GM23248 (cell line): ENCODE measurements around the gene SMARCE1. TPM values are rescaled to one million over a fixed set of nuclear protein-coding genes. Genes with fewer than 3 reads are reported as not detected.

Experiments used
- DNase-seq: peaks from one replicate; pipeline ENCODE4 v3.0.0-alpha.2; 2015
- H2AFZ ChIP-seq: fragments of 200-600 bp; sonication (generic); 2 replicates; pipeline ENCODE4 v1.6.1; 2016; ENCODE audit warnings: antibody characterized with exemption
- H3F3A ChIP-seq: fragments of 200-600 bp; sonication (generic); 2 replicates; pipeline ENCODE4 v1.6.1; 2016; ENCODE audit warnings: mild to moderate bottlenecking, antibody characterized with exemption, mixed run types; ENCODE audit not compliant: insufficient read depth
- H3K27ac ChIP-seq: fragments of 200-600 bp; sonication (generic); 2 replicates; pipeline ENCODE4 v1.5.1; 2016; ENCODE audit warnings: mild to moderate bottlenecking
- H3K27me3 ChIP-seq: fragments of 200-600 bp; sonication (generic); replicated peaks from 2 replicates; pipeline ENCODE4 v1.6.1; 2016; ENCODE audit warnings: mild to moderate bottlenecking; ENCODE audit not compliant: insufficient read depth
- H3K36me3 ChIP-seq: fragments of 200-600 bp; sonication (generic); 2 replicates; pipeline ENCODE4 v1.6.1; 2016; ENCODE audit warnings: low read depth, mild to moderate bottlenecking
- H3K4me1 ChIP-seq: fragments of 200-600 bp; sonication (generic); 2 replicates; pipeline ENCODE4 v1.6.1; 2016; ENCODE audit warnings: mild to moderate bottlenecking; ENCODE audit not compliant: insufficient read depth
- H3K4me2 ChIP-seq: fragments of 200-600 bp; sonication (generic); one replicate; pipeline ENCODE4 v1.6.1; 2016; ENCODE audit warnings: mild to moderate bottlenecking; ENCODE audit not compliant: unreplicated experiment
- H3K4me3 ChIP-seq: fragments of 200-600 bp; sonication (generic); 2 replicates; pipeline ENCODE4 v1.5.1; 2016; ENCODE audit warnings: mild to moderate bottlenecking
- H3K79me2 ChIP-seq: fragments of 200-600 bp; sonication (generic); 2 replicates; pipeline ENCODE4 v1.6.1; 2016; ENCODE audit warnings: mild to moderate bottlenecking; ENCODE audit not compliant: insufficient read depth
- H3K9ac ChIP-seq: fragments of 200-600 bp; sonication (generic); 2 replicates; pipeline ENCODE4 v1.6.1; 2016; ENCODE audit warnings: mild to moderate bottlenecking
- H3K9me2 ChIP-seq: fragments of 200-600 bp; sonication (generic); 2 replicates; pipeline ENCODE4 v1.6.1; 2016; ENCODE audit warnings: mixed run types, mild to moderate bottlenecking, moderate library complexity; ENCODE audit not compliant: insufficient read depth
- H3K9me3 ChIP-seq: fragments of 200-600 bp; sonication (generic); one replicate; pipeline ENCODE4 v1.6.1; 2017; ENCODE audit warnings: low read depth
- H4K20me1 ChIP-seq: fragments of 200-600 bp; sonication (generic); 2 replicates; pipeline ENCODE4 v1.6.0; 2016; ENCODE audit not compliant: insufficient read depth
- EZH2 ChIP-seq: fragments of 200-600 bp; sonication (generic); IDR thresholded peaks from 2 replicates; pipeline ENCODE4 v1.6.1; 2018; ENCODE audit warnings: antibody characterized with exemption, mild to moderate bottlenecking; ENCODE audit not compliant: insufficient read depth, poor library complexity, severe bottlenecking
- EZH2phosphoT487 ChIP-seq: fragments of 200-600 bp; sonication (generic); IDR thresholded peaks from 2 replicates; pipeline ENCODE4 v1.6.1; 2018; ENCODE audit warnings: antibody characterized with exemption, moderate library complexity, mild to moderate bottlenecking, low read depth; ENCODE audit not compliant: insufficient read depth
- WGBS, 2 experiments: methylation state at CpG; one replicate each; pipeline ENCODE4 v1.1.6; 2015 to 2017; ENCODE audit warnings: low lambda C conversion rate in 2 of 2, low coverage in 1 of 2; ENCODE audit errors: missing lambda C conversion rate in 2 of 2; 5-methylcytosine and 5-hydroxymethylcytosine counted together
- in situ Hi-C: fragments of 300-500 bp; cut with MboI; formaldehyde crosslinking; loops from 2 replicates; pipeline ENCODE4 v1.15.0; 2020
- polyA plus RNA-seq: library from polyadenylated mRNA; unstranded; fragments of >200 nt; fragmentation: Nextera tagmentation; extraction: Ambion mirVana; gene quantifications from 2 replicates; pipeline ENCODE4 v1.2.1, GENCODE V29; 2016
- total RNA-seq: library from RNA; depleted of rRNA; stranded (reverse); fragments of >200 nt; shearing (Covaris generic); gene quantifications from 2 replicates; pipeline ENCODE4 v1.2.3, GENCODE V29; 2014

The SMARCE1 gene
- total and polyA plus RNA-seq, 2 experiments from 2014 or later: 67.4 to 144 TPM

DNA sequence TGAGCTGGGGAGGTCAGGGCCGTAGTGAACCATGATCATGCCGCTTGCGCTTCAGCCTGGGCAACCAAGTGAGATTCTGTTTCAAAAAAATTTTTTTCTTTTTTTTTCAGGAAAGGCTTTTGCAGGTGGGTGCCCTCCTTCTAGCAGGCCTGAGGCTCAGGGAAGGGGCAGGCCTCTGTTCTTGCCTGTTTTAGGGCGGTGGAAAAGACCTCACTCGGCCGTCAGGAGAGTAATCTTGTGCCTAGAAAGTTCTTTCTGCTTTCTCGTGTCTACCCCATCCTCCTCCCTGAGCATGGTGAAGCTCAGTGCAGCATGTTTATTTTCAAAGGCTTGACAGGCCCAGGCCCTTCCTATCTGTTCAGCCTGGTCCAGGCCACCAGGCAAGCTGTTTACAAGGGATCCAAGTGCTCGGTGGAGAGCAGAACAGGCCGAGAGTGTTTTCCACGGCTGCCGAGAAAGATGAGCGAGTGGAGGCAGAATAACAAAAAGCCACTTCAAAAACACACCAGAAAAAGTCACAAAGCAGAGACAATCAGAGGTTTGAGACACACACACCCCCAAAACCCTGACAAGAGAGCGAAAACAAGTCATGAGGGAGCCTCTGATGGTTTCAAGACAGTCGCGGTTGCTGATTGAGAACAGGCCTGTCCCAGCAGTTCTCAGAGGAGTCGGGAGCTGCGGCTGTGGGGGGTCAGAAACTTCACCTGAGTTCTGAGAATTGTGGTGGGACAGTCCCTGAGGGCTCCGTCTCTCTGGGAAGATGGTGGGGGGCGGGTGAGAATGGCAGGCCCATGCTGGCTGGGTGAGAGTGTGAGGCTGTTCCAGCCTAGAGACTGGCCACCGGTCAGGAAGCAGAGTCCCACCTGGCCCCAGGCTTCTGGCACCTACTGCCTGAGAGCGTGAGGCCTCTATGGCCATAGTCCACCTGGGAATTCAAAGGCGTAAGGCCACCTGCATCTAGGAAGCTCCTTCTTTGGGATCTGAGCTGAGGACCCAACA, 44.9 kb downstream of the SMARCE1 start:
- Histone ChIP-seq H4K20me1 (no peaks in the 10 kb centered on the region), H3K27ac (no peak overlapping the region), H3K36me3 (no peaks in the 10 kb centered on the region), H3K4me3 (no peak overlapping the region), H2AFZ (no peak overlapping the region), H3K27me3 (peaks cover 22% of the 10 kb centered on the region), H3K79me2 (no peaks in the 10 kb centered on the region), H3K9ac (no peak overlapping the region), H3K4me2 (no peak overlapping the region), H3K9me2 (no peaks in the 10 kb centered on the region), H3K9me3 (no peaks in the 10 kb centered on the region), H3K4me1 (no peaks in the 10 kb centered on the region), H3F3A (no peaks in the 10 kb centered on the region)
- TF ChIP-seq EZH2phosphoT487: no peak
- TF ChIP-seq EZH2: no peak
- DNase-seq: no peak
- 67 to 69% methylated on average over 21 to 22 of the region's 22 CpGs for WGBS, 2 experiments
- in situ Hi-C loops: loop anchor here (25.0 kb wide), 1 partner anchor 1060 kb away; no protein-coding TSS in a partner anchor

DNA sequence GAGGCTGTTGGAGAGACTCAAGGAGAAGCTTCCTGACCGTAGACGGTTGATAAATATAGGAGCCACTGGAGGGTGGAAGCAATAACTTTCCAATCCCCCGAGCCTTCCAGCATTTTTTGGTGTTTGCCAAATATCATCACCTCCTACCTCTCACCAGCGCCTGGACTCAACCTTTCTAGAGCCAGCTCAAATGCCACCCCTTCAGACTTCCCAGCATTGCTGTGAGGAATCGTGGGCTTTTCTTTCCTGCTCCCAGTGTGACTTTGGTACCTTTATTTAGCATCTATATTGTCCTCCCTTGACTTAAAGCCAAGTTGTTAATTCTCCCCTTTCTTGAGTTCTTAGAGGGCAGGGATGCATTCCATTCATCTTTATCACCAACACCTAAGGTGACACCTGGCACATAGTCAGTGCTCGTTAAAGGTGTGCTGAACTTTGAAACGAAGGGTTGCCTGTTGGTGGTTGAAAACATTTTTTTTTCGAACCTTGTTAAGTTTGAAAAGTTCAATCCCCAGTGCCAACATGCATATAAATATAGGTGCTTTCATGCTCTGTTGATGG, 47.1 kb downstream of the SMARCE1 start:
- no peaks in the 10 kb centered on the region for H3F3A ChIP-seq
- H3K9me3 ChIP-seq: no peaks in the 10 kb centered on the region
- H3K4me1 ChIP-seq: no peaks in the 10 kb centered on the region
- no peaks in the 10 kb centered on the region for H4K20me1 ChIP-seq
- H3K9ac ChIP-seq: no peak overlapping the region
- H3K4me3 ChIP-seq: no peak overlapping the region
- TF ChIP-seq EZH2phosphoT487: no peak
- no peak for TF ChIP-seq EZH2
- peaks cover 9% of the 10 kb centered on the region; the same call in 1 of the 2 replicates for H3K27me3 ChIP-seq
- H3K27ac ChIP-seq: no peak overlapping the region
- no peaks in the 10 kb centered on the region for H3K79me2 ChIP-seq
- no peak overlapping the region for H3K4me2 ChIP-seq
- H3K9me2 ChIP-seq: no peaks in the 10 kb centered on the region
- in situ Hi-C loops: loop anchor here (25.0 kb wide), 1 partner anchor 1062 kb away; no protein-coding TSS in a partner anchor
- no peak for DNase-seq
- H3K36me3 ChIP-seq: no peaks in the 10 kb centered on the region
- WGBS, 2 experiments: 58 to 66% methylated on average over 7 to 8 of the region's 8 CpGs
- no peak overlapping the region for H2AFZ ChIP-seq

DNA sequence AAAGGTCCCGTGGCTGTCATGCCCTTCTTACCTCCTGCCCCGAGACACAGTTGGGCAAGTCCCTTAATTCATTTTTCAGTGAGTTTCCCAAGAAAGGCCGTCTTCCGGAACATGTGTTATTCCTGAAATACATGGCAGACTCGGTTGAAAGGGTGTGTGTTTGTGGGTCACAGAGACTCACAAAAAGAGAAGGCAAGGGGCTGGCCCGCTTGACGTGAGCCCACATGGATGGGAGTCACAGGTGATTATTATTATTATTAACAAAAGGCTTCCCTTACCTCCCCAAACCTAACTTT, 48.2 kb downstream of the SMARCE1 start:
- in situ Hi-C loops: no loop called here

GRCh38 chr17:40598619-40599467, 48.8 kb downstream of the SMARCE1 start:
- in situ Hi-C loops: no loop called here
- Histone ChIP-seq H3K27ac (no peak overlapping the region), H3K9me2 (no peaks in the 10 kb centered on the region), H3F3A (no peaks in the 10 kb centered on the region), H3K4me1 (no peaks in the 10 kb centered on the region), H3K9ac (no peak overlapping the region), H2AFZ (no peak overlapping the region), H3K27me3 (0 out of 2 replicates have a peak, but pooled peaks cover 7% of the 10 kb centered on the region), H3K36me3 (no peaks in the 10 kb centered on the region), H3K79me2 (no peaks in the 10 kb centered on the region), H4K20me1 (no peaks in the 10 kb centered on the region), H3K4me3 (no peak overlapping the region), H3K9me3 (no peaks in the 10 kb centered on the region), H3K4me2 (no peak overlapping the region)
- TF ChIP-seq EZH2phosphoT487: no peak
- no peak for TF ChIP-seq EZH2
- WGBS, 2 experiments: 72 to 77% methylated on average over 20 of the region's 20 CpGs
- DNase-seq: no peak

More for the DNA sequence above, 48.2 kb downstream of the SMARCE1 start:
- Histone ChIP-seq H3K4me1 (no peaks in the 10 kb centered on the region), H3K27ac (no peak overlapping the region), H3K36me3 (no peaks in the 10 kb centered on the region), H3K9me2 (no peaks in the 10 kb centered on the region), H3K9ac (no peak overlapping the region), H2AFZ (no peak overlapping the region), H3K27me3 (peaks cover 7% of the 10 kb centered on the region; the same call in 1 of the 2 replicates), H3K79me2 (no peaks in the 10 kb centered on the region), H3K9me3 (no peaks in the 10 kb centered on the region), H3F3A (no peaks in the 10 kb centered on the region), H4K20me1 (no peaks in the 10 kb centered on the region), H3K4me2 (no peak overlapping the region), H3K4me3 (no peak overlapping the region)
- 44 to 45% methylated on average over 7 of the region's 7 CpGs for WGBS, 2 experiments
- TF ChIP-seq EZH2phosphoT487 (no peak), EZH2 (no peak)
- DNase-seq: no peak
